ENCODE measurements around the gene MAPK4.

Gene MAPK4

GRCh38 chr18:50662775-50663383 lies 103.0 kb downstream of the MAPK4 start:
- no peak overlapping the region for H3K9ac ChIP-seq (ENCODE audit: low read length)
- H3K4me3 ChIP-seq (ENCODE audit: low read length), result no peak overlapping the region
- WGBS (ENCODE audit: extremely low coverage, insufficient coverage, low lambda C conversion rate), result no CpG with 5 or more reads among the region's 10 CpGs
- H3K23ac ChIP-seq (ENCODE audit: low read length), result no peak overlapping the region
- H3K27me3 ChIP-seq (ENCODE audit: insufficient read depth, low read length, poor library complexity), result no peaks in the 10 kb centered on the region
- H2BK5ac ChIP-seq (ENCODE audit: low read length), result no peak overlapping the region
- no peak overlapping the region for H2BK120ac ChIP-seq (ENCODE audit: low read depth, low read length)
- no peak overlapping the region for H3K56ac ChIP-seq (ENCODE audit: low read length)
- peaks cover 2% of the 10 kb centered on the region for H3K4me1 ChIP-seq (ENCODE audit: control insufficient read depth, low read depth, low read length)
- no peaks in the 10 kb centered on the region for H3K79me1 ChIP-seq (ENCODE audit: low read length)
- H3K27ac ChIP-seq (ENCODE audit: low read depth, low read length), result no peak overlapping the region
- no peak overlapping the region for H3K4me2 ChIP-seq (ENCODE audit: low read length)
- H3K36me3 ChIP-seq (ENCODE audit: control insufficient read depth, insufficient read depth, low read length), result no peaks in the 10 kb centered on the region
- H2AK5ac ChIP-seq (ENCODE audit: low read length), result no peak overlapping the region
- no peak overlapping the region for H4K5ac ChIP-seq (ENCODE audit: low read length)
- H3K18ac ChIP-seq (ENCODE audit: low read length), result no peak overlapping the region
- no peak overlapping the region for H3K4ac ChIP-seq (ENCODE audit: low read depth, low read length)
- no peak for DNase-seq
- H2BK15ac ChIP-seq (replicated peaks; ENCODE audit: low read depth), result no peak overlapping the region
- no peak overlapping the region for H4K8ac ChIP-seq (ENCODE audit: low read depth, low read length)
- no peaks in the 10 kb centered on the region for H3K79me2 ChIP-seq (ENCODE audit: control insufficient read depth, insufficient read depth, low read length)

DNA sequence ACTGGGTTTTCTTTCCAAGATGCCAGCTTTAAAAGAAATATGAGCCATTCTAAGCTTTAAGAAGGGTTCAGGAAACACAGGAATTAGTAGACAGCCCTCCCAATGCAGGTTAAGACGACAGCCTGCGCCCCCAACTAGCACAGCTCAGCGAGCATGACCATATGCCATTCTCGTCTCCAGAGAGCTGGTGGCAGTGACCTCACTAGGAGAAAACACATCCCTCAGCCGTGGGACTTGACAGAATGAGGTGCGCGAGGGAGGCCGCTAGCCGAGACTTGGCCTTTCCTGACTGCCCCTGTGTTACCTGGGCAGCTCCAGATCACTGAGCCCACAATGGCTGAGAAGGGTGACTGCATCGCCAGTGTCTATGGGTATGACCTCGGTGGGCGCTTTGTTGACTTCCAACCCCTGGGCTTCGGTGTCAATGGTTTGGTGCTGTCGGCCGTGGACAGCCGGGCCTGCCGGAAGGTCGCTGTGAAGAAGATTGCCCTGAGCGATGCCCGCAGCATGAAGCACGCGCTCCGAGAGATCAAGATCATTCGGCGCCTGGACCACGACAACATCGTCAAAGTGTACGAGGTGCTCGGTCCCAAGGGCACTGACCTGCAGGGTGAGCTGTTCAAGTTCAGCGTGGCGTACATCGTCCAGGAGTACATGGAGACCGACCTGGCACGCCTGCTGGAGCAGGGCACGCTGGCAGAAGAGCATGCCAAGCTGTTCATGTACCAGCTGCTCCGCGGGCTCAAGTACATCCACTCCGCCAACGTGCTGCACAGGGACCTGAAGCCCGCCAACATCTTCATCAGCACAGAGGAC lies 103.9 kb downstream of the MAPK4 start:
- Histone ChIP-seq H3K23ac (ENCODE audit: low read length) (no peak overlapping the region), H3K18ac (ENCODE audit: low read length) (no peak overlapping the region), H2AK5ac (ENCODE audit: low read length) (no peak overlapping the region), H3K4me2 (ENCODE audit: low read length) (no peak overlapping the region), H4K5ac (ENCODE audit: low read length) (no peak overlapping the region), H2BK5ac (ENCODE audit: low read length) (no peak overlapping the region), H3K36me3 (ENCODE audit: control insufficient read depth, insufficient read depth, low read length) (no peaks in the 10 kb centered on the region), H3K27ac (ENCODE audit: low read depth, low read length) (no peak overlapping the region), H3K79me1 (ENCODE audit: low read length) (no peaks in the 10 kb centered on the region), H4K8ac (ENCODE audit: low read depth, low read length) (no peak overlapping the region), H3K4ac (ENCODE audit: low read depth, low read length) (no peak overlapping the region), H2BK15ac (replicated peaks; ENCODE audit: low read depth) (no peak overlapping the region), H3K4me1 (ENCODE audit: control insufficient read depth, low read depth, low read length) (peaks cover 2% of the 10 kb centered on the region), H2BK120ac (ENCODE audit: low read depth, low read length) (no peak overlapping the region), H3K27me3 (ENCODE audit: insufficient read depth, low read length, poor library complexity) (no peaks in the 10 kb centered on the region), H3K79me2 (ENCODE audit: control insufficient read depth, insufficient read depth, low read length) (no peaks in the 10 kb centered on the region), H3K56ac (ENCODE audit: low read length) (no peak overlapping the region), H3K4me3 (ENCODE audit: low read length) (no peak overlapping the region), H3K9ac (ENCODE audit: low read length) (no peak overlapping the region)
- no peak for DNase-seq
- no CpG with 5 or more reads among the region's 40 CpGs for WGBS (ENCODE audit: extremely low coverage, insufficient coverage, low lambda C conversion rate)

GRCh38 chr18:50665015-50665414 lies 105.1 kb downstream of the MAPK4 start:
- H3K27me3 ChIP-seq (ENCODE audit: insufficient read depth, low read length, poor library complexity), result no peaks in the 10 kb centered on the region
- no peaks in the 10 kb centered on the region for H3K79me1 ChIP-seq (ENCODE audit: low read length)
- no peak overlapping the region for H3K56ac ChIP-seq (ENCODE audit: low read length)
- no peak overlapping the region for H3K4ac ChIP-seq (ENCODE audit: low read depth, low read length)
- WGBS (ENCODE audit: extremely low coverage, insufficient coverage, low lambda C conversion rate), result no CpG with 5 or more reads among the region's 6 CpGs
- H3K9ac ChIP-seq (ENCODE audit: low read length), result no peak overlapping the region
- no peak overlapping the region for H2BK15ac ChIP-seq (replicated peaks; ENCODE audit: low read depth)
- H3K79me2 ChIP-seq (ENCODE audit: control insufficient read depth, insufficient read depth, low read length), result no peaks in the 10 kb centered on the region
- no peak for DNase-seq
- no peak overlapping the region for H4K8ac ChIP-seq (ENCODE audit: low read depth, low read length)
- H3K23ac ChIP-seq (ENCODE audit: low read length), result no peak overlapping the region
- no peak overlapping the region for H3K27ac ChIP-seq (ENCODE audit: low read depth, low read length)
- H2AK5ac ChIP-seq (ENCODE audit: low read length), result no peak overlapping the region
- no peaks in the 10 kb centered on the region for H3K4me1 ChIP-seq (ENCODE audit: control insufficient read depth, low read depth, low read length)
- no peak overlapping the region for H2BK5ac ChIP-seq (ENCODE audit: low read length)
- H2BK120ac ChIP-seq (ENCODE audit: low read depth, low read length), result no peak overlapping the region
- no peak overlapping the region for H3K4me2 ChIP-seq (ENCODE audit: low read length)
- no peak overlapping the region for H3K18ac ChIP-seq (ENCODE audit: low read length)
- no peak overlapping the region for H3K4me3 ChIP-seq (ENCODE audit: low read length)
- H4K5ac ChIP-seq (ENCODE audit: low read length), result no peak overlapping the region
- no peaks in the 10 kb centered on the region for H3K36me3 ChIP-seq (ENCODE audit: control insufficient read depth, insufficient read depth, low read length)

DNA sequence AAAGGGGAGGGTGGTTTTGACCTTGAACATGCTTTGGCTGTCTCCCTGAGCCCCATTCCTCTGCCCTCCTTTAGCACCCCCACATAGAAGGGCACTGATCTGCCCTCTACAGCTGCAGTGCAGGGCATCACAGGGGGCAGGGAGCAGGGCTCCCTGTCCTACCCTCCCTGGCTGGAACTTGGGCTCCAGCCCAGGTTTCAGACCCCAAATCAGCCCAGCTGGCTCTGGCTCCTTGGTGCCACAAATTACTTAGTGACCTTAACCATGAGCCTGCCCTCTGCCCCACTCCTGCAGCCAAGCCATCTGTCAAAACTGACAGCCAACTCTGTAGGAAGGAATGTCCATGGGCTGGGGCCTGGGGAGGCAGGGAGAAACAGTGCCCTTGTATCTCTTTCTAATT lies 105.6 kb downstream of the MAPK4 start:
- H3K4me3 ChIP-seq (ENCODE audit: low read length), result no peak overlapping the region
- H3K23ac ChIP-seq (ENCODE audit: low read length), result no peak overlapping the region
- no peak overlapping the region for H3K4ac ChIP-seq (ENCODE audit: low read depth, low read length)
- H2BK120ac ChIP-seq (ENCODE audit: low read depth, low read length), result no peak overlapping the region
- no peak overlapping the region for H4K8ac ChIP-seq (ENCODE audit: low read depth, low read length)
- DNase-seq, result no peak
- no peak overlapping the region for H3K9ac ChIP-seq (ENCODE audit: low read length)
- H3K56ac ChIP-seq (ENCODE audit: low read length), result no peak overlapping the region
- no peak overlapping the region for H3K27ac ChIP-seq (ENCODE audit: low read depth, low read length)
- no peak overlapping the region for H2BK15ac ChIP-seq (replicated peaks; ENCODE audit: low read depth)
- H3K4me1 ChIP-seq (ENCODE audit: control insufficient read depth, low read depth, low read length), result no peaks in the 10 kb centered on the region
- H3K36me3 ChIP-seq (ENCODE audit: control insufficient read depth, insufficient read depth, low read length), result no peaks in the 10 kb centered on the region
- H3K79me2 ChIP-seq (ENCODE audit: control insufficient read depth, insufficient read depth, low read length), result no peaks in the 10 kb centered on the region
- no peaks in the 10 kb centered on the region for H3K27me3 ChIP-seq (ENCODE audit: insufficient read depth, low read length, poor library complexity)
- H3K79me1 ChIP-seq (ENCODE audit: low read length), result no peaks in the 10 kb centered on the region
- H3K18ac ChIP-seq (ENCODE audit: low read length), result no peak overlapping the region
- H2BK5ac ChIP-seq (ENCODE audit: low read length), result no peak overlapping the region
- H2AK5ac ChIP-seq (ENCODE audit: low read length), result no peak overlapping the region
- H4K5ac ChIP-seq (ENCODE audit: low read length), result no peak overlapping the region
- no peak overlapping the region for H3K4me2 ChIP-seq (ENCODE audit: low read length)

GRCh38 chr18:50666536-50666935 lies 106.6 kb downstream of the MAPK4 start:
- no peak overlapping the region for H2BK15ac ChIP-seq (replicated peaks; ENCODE audit: low read depth)
- no peak overlapping the region for H2BK120ac ChIP-seq (ENCODE audit: low read depth, low read length)
- no peaks in the 10 kb centered on the region for H3K4me1 ChIP-seq (ENCODE audit: control insufficient read depth, low read depth, low read length)
- no peak overlapping the region for H3K23ac ChIP-seq (ENCODE audit: low read length)
- H3K36me3 ChIP-seq (ENCODE audit: control insufficient read depth, insufficient read depth, low read length), result no peaks in the 10 kb centered on the region
- no peak overlapping the region for H3K56ac ChIP-seq (ENCODE audit: low read length)
- H4K8ac ChIP-seq (ENCODE audit: low read depth, low read length), result no peak overlapping the region
- no peaks in the 10 kb centered on the region for H3K79me2 ChIP-seq (ENCODE audit: control insufficient read depth, insufficient read depth, low read length)
- H4K5ac ChIP-seq (ENCODE audit: low read length), result no peak overlapping the region
- H3K18ac ChIP-seq (ENCODE audit: low read length), result no peak overlapping the region
- H2AK5ac ChIP-seq (ENCODE audit: low read length), result no peak overlapping the region
- no peak overlapping the region for H3K9ac ChIP-seq (ENCODE audit: low read length)
- no peak overlapping the region for H3K4me3 ChIP-seq (ENCODE audit: low read length)
- H3K27ac ChIP-seq (ENCODE audit: low read depth, low read length), result no peak overlapping the region
- no peak overlapping the region for H3K4me2 ChIP-seq (ENCODE audit: low read length)
- no peaks in the 10 kb centered on the region for H3K27me3 ChIP-seq (ENCODE audit: insufficient read depth, low read length, poor library complexity)
- H3K79me1 ChIP-seq (ENCODE audit: low read length), result no peaks in the 10 kb centered on the region
- no peak overlapping the region for H3K4ac ChIP-seq (ENCODE audit: low read depth, low read length)
- WGBS (ENCODE audit: extremely low coverage, insufficient coverage, low lambda C conversion rate), result no CpG with 5 or more reads among the region's 4 CpGs
- DNase-seq, result no peak
- no peak overlapping the region for H2BK5ac ChIP-seq (ENCODE audit: low read length)

- no peak overlapping the region for H3K23ac ChIP-seq (ENCODE audit: low read length)
- no peak overlapping the region for H2BK5ac ChIP-seq (ENCODE audit: low read length)
- H3K4me1 ChIP-seq (ENCODE audit: control insufficient read depth, low read depth, low read length), result no peaks in the 10 kb centered on the region
- H3K4ac ChIP-seq (ENCODE audit: low read depth, low read length), result no peak overlapping the region
- no peaks in the 10 kb centered on the region for H3K27me3 ChIP-seq (ENCODE audit: insufficient read depth, low read length, poor library complexity)
- H3K9ac ChIP-seq (ENCODE audit: low read length), result no peak overlapping the region
- H2BK15ac ChIP-seq (replicated peaks; ENCODE audit: low read depth), result no peak overlapping the region
- H3K4me3 ChIP-seq (ENCODE audit: low read length), result no peak overlapping the region
- H2AK5ac ChIP-seq (ENCODE audit: low read length), result no peak overlapping the region
- no peaks in the 10 kb centered on the region for H3K36me3 ChIP-seq (ENCODE audit: control insufficient read depth, insufficient read depth, low read length)
- H3K4me2 ChIP-seq (ENCODE audit: low read length), result no peak overlapping the region
- no peak overlapping the region for H3K18ac ChIP-seq (ENCODE audit: low read length)
- no CpG with 5 or more reads among the region's 3 CpGs for WGBS (ENCODE audit: extremely low coverage, insufficient coverage, low lambda C conversion rate)
- H3K79me2 ChIP-seq (ENCODE audit: control insufficient read depth, insufficient read depth, low read length), result no peaks in the 10 kb centered on the region
- H4K8ac ChIP-seq (ENCODE audit: low read depth, low read length), result no peak overlapping the region
- H3K56ac ChIP-seq (ENCODE audit: low read length), result no peak overlapping the region
- no peak overlapping the region for H2BK120ac ChIP-seq (ENCODE audit: low read depth, low read length)
- no peak for DNase-seq
- H3K79me1 ChIP-seq (ENCODE audit: low read length), result no peaks in the 10 kb centered on the region
- H3K27ac ChIP-seq (ENCODE audit: low read depth, low read length), result no peak overlapping the region
- no peak overlapping the region for H4K5ac ChIP-seq (ENCODE audit: low read length)
These were observed 111.5 kb downstream of the MAPK4 start for GRCh38 chr18:50671376-50671775.
